ENCODE results near the gene EBLN2. TPM values are rescaled to one million over a fixed set of nuclear protein-coding genes. Genes with fewer than 3 reads are reported as not detected.

The EBLN2 gene
- total and polyA plus RNA-seq, 2 donors (not counting 3 experiments of a cell fraction or from before 2014, with no cell fraction given): 2.5 to 7.3 TPM

DNA sequence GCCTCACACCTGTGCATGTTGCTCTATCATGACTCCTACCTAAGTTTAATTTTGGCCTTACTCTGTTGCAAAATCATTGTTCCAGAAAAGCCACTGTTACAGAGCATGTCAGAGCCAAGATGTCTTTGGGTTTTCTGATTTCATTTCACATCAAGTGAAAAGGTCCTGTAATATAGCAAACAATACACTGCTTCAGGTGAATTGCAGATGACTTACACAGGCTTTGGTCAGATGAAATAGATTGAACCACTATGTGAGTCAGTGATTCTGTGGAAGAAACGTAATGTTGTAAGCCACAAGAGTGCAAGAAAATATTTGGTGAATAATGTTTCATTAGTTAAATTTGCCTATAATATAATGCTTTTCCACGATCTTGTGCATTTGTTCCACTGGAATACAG lies 22.7 kb downstream of the EBLN2 start:
- H3K79me2 ChIP-seq (ENCODE audit: control insufficient read depth, insufficient read depth, low read length): no peaks in the 10 kb centered on the region
- no peak for DNase-seq (ENCODE audit: low read depth, low spot score)
- no peaks in the 10 kb centered on the region for H4K20me1 ChIP-seq (replicated peaks; ENCODE audit: control insufficient read depth, extremely low read depth, insufficient read depth, low read length)
- H3K27ac ChIP-seq (ENCODE audit: insufficient read depth, low read depth, low read length): no peak overlapping the region
- no peaks in the 10 kb centered on the region for H3K27me3 ChIP-seq (ENCODE audit: control insufficient read depth in 2 of 2, insufficient read depth in 2 of 2, low read length in 2 of 2)
- no peak overlapping the region for H2AFZ ChIP-seq (ENCODE audit: low read depth, low read length)
- H3K9me1 ChIP-seq (replicated peaks; ENCODE audit: control insufficient read depth, extremely low read depth, insufficient read depth, low read length): no peaks in the 10 kb centered on the region
- H3K4me3 ChIP-seq (replicated peaks in 1 of 3; ENCODE audit: insufficient read depth in 1 of 3, low read depth in 1 of 3, low read length in 3 of 3): no peak overlapping the region
- intact Hi-C loops (cut with micrococcal nuclease) (loop anchor here (10.0 kb wide), 1 partner anchor 1369 kb away; no protein-coding TSS in a partner anchor), dilution Hi-C loops (cut with MboI; ENCODE audit: extremely low pct_ligation_motif_present, low sequenced_read_pairs) (no loop called here)
- H3K9me3 ChIP-seq (replicated peaks; ENCODE audit: control insufficient read depth, insufficient read depth, low read length): no peaks in the 10 kb centered on the region
- ChIA-PET POLR2A (no interaction called here), CTCF (interaction anchor here (2.5 to 10.3 kb wide), 3 partner anchors 143 to 234 kb away, joined by 14 to 166 read pairs (median 65); partner anchors contain the start of gene SHQ1)
- no peak for FAIRE-seq
- no peak overlapping the region for H3K4me2 ChIP-seq (ENCODE audit: insufficient read depth, low read length)
- H3K4me1 ChIP-seq (ENCODE audit: control insufficient read depth, extremely low read depth, insufficient read depth, low read length): no peaks in the 10 kb centered on the region
- no peaks in the 10 kb centered on the region for H3K36me3 ChIP-seq (ENCODE audit: control insufficient read depth in 2 of 2, extremely low read depth in 1 of 2, insufficient read depth in 2 of 2, low read length in 2 of 2)
- no peak overlapping the region for H3K9ac ChIP-seq (replicated peaks; ENCODE audit: extremely low read depth, insufficient read depth, low read length)
- BruUV-seq (replicated peaks): no TSS peak
- TF ChIP-seq JUN (IDR thresholded peaks at IDR 0.05; ENCODE audit: borderline replicate concordance, insufficient read depth, insufficient read length, low read depth): no peak
- no peak for TF ChIP-seq FOS (IDR thresholded peaks at IDR 0.05; ENCODE audit: borderline replicate concordance, insufficient read depth, low read length)
- TF ChIP-seq EZH2 (IDR thresholded peaks at IDR 0.05; ENCODE audit: borderline replicate concordance, low read depth, low read length, severe bottlenecking): no peak
- TF ChIP-seq, protein P1, sequence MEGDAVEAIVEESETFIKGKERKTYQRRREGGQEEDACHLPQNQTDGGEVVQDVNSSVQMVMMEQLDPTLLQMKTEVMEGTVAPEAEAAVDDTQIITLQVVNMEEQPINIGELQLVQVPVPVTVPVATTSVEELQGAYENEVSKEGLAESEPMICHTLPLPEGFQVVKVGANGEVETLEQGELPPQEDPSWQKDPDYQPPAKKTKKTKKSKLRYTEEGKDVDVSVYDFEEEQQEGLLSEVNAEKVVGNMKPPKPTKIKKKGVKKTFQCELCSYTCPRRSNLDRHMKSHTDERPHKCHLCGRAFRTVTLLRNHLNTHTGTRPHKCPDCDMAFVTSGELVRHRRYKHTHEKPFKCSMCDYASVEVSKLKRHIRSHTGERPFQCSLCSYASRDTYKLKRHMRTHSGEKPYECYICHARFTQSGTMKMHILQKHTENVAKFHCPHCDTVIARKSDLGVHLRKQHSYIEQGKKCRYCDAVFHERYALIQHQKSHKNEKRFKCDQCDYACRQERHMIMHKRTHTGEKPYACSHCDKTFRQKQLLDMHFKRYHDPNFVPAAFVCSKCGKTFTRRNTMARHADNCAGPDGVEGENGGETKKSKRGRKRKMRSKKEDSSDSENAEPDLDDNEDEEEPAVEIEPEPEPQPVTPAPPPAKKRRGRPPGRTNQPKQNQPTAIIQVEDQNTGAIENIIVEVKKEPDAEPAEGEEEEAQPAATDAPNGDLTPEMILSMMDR (IDR thresholded peaks at IDR 0.05; ENCODE audit: extremely low read depth in 1 of 2, insufficient read depth in 1 of 2, low read depth in 1 of 2, low read length in 2 of 2): no peak
- TF ChIP-seq, protein P2, sequence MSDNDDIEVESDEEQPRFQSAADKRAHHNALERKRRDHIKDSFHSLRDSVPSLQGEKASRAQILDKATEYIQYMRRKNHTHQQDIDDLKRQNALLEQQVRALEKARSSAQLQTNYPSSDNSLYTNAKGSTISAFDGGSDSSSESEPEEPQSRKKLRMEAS (IDR thresholded peaks at IDR 0.05; ENCODE audit: insufficient read depth, insufficient read length): no peak
- TF ChIP-seq POLR2AphosphoS5 (IDR thresholded peaks at IDR 0.05; ENCODE audit: insufficient read depth, low read depth, low read length): no peak
- TF ChIP-seq GATA2 (IDR thresholded peaks at IDR 0.05; ENCODE audit: insufficient read depth, insufficient read length, low read depth, low read length): no peak
- TF ChIP-seq MYC (IDR thresholded peaks at IDR 0.05; ENCODE audit: low read depth, low read length): no peak
- no peak for TF ChIP-seq POLR2A (IDR thresholded peaks at IDR 0.05; ENCODE audit: low read depth, low read length)
